IPS-NIHi11 (cell line): ENCODE data around the gene PLEKHF1.
A peak's percentile ranks its signal among the peaks of the same experiment; 100 is the strongest.
"Not testable (repeated sequence)": the region's sequence is repeated elsewhere in the genome, so short reads cannot be mapped to it uniquely, and the experiment has no call there.

ENCODE experiments used
- DNase-seq: peaks from one replicate; pipeline ENCODE4 v3.0.0; 2012; ENCODE audit warnings: mixed read lengths, low spot score

Gene PLEKHF1

DNA sequence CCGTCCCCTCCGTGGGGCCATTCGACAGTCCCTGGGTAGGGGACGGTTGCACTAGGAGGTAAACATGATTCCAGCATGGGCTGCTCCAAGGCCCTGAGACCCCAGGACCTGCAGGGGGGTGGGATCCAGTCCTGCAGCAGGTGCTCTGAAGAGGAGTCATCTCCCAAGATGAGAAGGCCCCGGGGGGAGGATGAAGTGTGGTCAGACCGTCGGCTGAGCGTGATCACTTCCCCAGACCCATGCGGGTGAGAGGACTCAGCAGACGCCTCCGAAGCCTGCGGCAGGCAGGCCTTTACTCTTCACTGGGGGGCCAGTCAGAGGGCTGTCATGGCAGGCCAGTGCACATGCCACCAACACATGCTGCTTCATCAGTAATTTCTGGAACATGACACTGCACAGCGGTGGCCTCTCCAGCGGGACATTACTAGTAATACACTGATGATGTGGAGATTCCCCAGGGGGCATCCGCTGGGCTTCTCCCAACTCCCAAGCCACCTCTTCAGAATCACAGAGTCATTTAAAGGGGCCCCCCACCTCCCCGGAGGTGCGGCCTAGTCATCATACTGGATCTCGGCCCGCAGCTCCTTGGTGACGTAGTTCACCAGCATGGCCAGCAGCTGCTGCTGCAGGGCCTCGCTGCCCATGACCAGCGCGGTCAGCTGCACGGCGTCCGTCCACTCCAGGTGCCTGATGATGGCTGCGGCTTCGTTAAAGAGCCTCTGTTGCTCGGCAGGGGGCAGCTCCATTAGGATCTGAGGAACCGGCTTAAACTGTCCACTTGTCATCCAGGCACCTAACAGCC lies 37.1 kb downstream of the PLEKHF1 start:
- no peak for DNase-seq

DNA sequence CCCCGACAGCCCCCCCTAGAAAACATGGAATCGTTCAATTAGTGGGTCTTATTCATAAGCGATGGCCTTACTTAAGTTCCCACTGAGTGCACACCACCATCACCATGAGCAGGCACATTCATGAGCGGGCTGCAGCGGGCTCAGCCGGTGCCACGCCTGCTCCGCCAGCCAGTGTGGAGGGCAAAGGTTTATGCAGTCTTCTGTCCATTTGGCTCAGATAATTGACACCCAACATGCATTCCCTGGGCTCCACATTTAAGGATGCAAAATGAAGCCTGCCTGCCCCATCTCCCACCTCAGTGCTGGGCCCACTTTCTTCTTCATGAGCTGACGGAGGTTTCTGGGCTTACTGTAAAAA lies 37.7 kb downstream of the PLEKHF1 start:
- DNase-seq, result no peak

DNA sequence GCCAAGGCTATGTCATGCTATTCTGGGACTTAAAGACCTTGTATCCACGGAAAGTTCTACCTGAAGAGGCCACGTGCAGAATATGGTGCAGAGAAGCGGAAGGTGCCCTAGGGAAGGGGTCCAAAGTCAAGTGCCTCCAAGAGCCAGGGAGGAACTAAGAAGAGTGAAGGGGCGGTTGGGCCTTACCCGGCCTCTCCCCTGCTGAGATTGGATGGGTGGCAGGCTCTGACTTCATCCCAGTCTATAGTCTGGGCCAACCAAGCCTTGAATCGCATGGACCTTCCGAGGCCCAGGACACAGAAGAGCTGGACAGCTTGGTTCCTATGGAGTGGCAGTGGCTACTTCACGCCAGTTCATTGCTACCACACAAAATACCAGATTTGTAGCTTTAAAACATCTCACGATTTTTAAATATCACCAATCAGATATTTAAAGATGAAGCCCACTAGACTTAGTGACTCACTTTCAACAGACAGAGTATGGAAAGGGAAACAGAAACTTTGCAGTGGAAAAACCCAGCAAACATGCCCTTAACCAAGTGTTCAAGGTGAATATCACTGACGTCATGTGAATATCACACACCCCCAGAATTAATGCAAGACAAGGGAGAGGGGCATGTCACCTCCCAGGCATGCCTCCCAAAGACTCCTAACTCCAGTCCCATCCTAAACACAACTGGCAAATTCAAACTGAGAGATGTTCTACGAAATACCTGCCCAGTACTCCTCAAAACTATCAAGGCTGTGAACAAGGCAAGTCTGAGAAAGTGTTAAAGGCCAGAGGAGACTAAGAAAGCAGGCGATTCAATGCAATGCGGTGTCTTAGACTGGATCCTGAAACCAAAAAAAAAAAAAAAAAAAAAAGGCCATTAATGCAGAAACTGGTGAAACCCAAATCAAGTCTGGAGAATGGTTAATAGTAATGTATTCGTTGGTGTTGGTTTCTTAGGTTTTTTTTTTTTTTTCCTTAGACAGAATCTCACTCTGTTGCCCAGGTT lies 39.6 kb downstream of the PLEKHF1 start:
- DNase-seq, result no peak

DNA sequence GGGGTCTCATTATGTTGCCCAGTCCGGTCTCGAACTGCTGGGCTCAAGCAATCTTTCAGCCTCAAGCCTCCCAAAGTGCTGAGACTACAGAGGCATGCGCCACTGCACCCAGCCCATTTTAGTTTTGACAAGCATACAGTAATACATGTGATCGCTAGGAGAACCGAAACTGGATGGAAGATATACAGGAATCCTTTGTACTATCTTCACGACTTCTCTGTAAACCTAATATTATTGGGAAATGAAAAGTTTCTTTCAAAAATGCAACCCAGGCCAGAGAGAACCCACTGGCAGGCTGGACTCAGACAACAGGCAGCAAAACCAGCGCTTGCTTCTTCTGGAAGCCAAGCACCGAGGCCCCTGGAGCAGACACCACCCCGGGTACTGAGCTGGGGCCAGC lies 40.4 kb downstream of the PLEKHF1 start:
- no peak for DNase-seq

DNA sequence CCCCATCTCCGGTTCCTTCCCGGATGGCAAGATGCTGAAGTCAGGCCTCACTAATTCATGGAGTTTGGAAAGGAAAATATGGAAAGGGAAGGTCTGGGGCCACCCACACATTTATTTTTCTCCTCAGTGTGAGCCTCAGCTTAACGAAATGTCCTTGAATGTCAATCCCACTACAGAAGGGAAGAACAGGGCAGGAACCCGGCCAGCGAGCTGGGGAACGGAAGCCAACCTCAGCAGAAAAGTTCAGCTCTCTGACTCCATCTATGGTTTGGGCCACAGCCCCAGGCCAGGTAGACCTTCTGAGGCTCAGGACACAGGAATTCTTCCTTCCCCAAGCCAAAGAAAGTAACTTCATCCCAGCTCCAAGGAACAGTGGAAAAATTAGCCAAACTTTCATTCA lies 41.4 kb downstream of the PLEKHF1 start:
- DNase-seq, result no peak

DNA sequence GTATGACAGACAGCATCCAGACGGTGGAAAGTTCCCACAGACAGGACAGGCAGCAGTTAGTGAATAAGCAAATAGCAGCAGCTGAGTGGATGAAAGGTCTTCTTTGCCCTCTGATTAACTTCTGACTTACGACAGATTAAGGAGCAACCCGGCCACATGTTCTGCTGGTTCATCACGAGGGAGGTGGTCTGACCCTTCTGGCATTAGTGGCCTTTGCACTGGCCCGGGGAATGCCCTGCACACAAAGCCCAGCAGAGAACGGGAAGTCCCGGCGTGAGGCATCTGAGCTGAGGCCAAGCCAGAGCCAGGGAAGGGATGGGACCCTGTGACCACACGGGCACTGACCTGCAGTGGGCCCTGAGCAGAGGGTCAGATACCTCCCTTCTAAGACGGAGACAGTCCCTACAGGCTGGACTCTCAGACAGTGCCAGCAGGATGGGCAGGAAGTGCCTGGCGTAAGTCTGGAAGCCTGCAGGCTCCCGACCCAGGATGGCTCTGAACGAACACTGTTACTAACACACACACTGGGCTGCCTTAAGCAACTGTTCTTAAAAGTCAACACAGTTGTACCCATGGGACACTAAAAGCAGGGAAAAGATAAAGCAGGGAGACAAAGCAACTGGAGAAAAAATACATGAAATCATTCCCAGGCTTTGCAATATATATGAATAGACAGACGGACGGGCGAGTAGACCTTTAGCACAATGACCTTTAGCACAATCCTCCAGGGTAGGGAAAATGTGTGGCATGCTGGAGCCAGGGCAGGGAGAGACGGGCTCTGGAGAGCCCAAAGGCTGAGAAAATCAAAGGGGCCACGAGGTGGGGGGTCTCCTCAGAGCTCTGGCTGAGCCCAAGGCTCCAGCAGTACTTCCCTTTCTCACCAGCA lies 43.5 kb downstream of the PLEKHF1 start:
- DNase-seq, result no peak

DNA sequence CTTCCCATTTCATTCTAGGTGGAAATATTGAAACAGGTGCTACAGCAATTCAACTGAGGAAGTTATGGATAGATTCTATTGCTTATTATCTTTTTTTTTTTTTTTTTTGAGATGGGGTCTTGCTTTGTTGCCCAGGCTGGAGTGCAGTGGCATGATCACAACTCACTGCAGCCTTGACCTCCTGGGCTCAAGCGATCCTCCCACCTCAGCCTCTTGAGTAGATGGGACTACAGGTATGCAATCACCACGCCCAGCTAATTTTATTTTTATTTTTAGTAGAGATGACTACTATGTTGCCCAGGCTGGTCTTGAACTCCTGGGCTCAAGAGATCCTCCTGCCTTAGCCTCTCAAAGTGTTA lies 44.2 kb downstream of the PLEKHF1 start:
- DNase-seq, result not testable (repeated sequence)

DNA sequence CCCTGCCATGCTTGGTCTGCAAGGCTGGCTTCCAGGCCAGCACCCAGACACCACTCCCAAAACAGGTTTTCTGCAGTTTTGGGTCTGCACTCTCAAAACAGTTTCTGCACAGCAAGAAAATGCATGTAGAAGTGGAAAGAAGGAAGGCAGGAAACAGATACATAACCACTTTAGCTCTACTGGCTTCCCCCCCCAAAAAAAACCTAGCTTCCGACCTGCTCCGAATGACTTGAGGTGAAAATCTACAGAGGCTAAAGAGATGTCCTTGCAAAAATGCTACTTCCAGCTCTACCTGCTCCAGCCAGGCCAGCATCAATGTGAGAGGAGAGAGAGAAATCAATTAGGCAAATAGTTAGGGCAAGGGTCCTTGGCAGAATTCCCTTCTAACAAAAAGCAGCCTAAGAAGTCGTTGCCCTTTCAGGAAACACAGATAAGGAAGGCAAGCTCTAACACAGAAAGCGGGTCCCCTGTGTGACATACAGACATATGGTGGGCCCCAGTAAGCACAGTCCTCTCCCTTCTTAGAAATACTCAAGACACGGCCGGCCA lies 46.4 kb downstream of the PLEKHF1 start:
- no peak for DNase-seq

DNA sequence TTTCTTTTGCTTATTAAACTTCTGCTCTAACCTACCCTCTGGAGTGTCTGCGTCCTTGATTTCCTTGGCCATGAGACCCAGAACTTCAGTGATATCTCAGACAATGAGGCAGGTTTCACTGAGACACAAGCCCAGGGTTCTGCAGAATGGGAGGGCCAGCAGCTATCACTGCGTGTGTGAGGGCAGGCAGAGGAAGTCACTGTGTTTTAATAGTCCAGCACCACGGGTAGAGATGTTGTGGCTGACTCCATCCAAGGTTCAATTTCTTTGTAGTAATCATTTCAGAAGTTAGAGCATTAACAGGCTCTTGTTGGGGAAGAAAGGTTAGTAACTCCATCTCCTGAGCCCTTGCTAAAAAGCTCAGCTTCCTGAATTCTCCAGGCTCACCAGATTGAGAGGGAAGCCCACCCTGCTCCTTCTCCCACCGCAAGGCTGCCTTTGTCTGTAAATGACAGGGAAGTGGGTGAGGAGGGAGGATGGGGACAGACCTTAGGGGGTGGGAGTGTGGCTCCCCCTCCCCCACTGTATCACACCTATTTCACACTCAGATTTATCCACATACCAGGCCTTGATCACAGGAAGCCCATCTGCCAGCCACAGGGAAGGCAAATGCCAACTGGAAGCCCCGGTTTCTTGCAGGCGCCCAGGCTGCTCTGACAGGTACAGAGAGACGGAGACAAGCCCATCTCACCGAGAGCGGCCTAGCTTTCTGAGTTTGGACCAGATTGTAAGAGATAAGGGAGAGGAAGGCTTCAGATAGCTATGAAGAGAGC lies 47.7 kb downstream of the PLEKHF1 start:
- no peak for DNase-seq

DNA sequence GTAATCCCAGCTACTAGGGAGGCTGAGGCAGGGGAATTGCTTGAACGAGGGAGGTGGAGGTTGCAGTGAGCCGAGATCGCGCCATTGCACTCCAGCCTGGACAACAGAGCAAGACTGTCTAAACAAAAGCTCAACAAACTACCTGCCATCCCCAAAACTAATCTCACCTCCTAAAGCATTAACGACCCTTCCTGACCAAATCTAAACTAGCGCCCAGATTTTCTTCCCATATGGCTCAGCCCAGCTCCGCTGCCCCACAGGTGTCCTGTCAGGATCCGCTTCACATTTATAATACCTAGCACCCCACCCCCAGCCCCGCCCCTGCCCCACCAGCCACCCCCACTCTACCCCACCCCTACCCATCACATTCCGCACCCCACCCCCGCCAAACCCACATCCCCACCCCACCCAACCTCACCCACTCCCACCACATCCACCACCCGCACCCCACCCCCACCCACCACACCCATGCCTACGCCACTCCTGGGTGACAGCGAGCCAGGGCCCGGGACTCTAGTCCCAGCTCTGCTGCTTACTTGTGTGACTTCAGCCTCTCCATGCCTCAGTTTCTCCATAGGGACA lies 49.2 kb downstream of the PLEKHF1 start:
- DNase-seq, result no peak

DNA sequence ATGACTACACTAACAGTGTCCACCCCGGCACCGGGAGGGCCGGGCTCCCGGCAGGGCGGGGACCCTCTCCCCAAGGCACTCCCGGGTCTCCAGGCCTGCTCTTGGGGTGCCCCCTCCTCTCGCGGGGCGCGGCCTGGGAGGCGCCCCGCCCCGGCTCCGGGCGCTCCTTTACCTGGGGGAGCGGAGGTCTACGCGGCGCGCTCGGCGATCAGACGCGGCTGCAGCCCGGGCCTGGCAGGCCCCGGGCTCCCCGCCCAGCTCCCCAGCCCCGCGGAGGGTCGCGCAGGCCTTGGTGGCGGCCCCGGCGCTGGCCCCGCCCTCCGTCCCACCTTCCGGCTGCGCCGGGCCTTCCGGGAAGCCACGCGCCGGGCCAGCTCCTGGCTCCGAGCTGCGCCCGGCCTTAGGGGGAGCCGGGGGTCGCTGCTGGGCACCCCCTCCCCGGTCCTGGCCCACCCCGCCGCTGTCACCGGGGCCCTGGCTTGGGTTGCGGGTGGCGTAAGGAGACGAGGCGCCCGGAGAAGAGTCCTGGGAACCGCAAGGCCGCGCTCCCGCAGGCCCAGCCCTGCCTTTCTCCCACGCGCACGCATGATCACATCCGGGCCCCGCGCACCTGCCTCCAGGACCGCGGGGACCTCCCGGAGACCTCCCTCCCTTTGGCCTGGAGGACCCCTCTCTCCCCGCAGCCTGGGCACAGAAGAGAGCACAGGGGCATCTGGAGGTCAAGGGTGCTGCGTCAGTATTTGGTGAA lies 49.9 kb downstream of the PLEKHF1 start, which contains the start of gene C19orf12:
Gene C19orf12 (minus strand): TSS at position 309 of the 748 bp plus-strand sequence. CDS start 6,848 bp downstream, outside the sequence.
- peak; percentile 89 for DNase-seq

DNA sequence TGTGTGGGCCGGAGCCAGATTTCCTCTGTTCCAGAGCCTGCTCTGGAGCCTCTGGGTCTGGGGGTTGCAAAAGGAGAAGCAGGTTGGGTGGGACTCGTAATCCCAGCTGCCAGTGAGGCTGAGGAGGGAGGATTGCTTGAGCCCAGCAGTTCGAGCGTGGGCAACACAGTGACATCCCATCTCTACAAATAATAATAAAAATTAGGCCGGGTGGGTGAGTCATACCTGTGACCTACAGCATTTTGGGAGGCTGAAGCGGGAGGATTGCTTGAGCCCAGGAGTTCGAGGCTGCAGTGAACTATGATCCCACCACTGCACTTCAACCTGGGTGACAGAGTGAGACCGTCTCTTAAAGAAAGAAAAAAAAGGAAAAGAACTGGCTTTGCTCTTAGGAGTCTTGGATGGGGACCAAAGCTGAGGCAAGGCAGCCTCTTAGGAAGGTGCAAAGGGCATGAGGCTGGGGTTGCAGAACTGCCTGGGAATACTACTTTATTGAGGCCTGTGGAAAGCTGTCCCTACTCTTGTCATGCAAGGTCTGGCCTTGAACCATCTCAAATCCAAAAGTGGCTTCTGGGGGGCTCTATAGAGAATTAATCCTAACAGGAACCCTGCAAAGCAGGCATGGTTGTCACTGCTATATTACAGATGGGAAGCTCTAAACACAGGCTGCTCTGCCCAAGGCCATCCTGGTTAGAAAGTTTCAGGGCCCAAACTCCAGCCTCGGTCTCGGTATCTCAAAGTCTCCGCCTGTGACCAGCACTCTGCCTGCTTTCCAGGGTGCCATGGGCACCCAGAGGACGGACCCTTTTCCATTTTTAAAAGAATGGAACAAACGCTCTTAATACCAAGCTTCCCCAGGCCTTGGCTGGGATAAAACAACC lies 50.7 kb downstream of the PLEKHF1 start:
- DNase-seq, result no peak

DNA sequence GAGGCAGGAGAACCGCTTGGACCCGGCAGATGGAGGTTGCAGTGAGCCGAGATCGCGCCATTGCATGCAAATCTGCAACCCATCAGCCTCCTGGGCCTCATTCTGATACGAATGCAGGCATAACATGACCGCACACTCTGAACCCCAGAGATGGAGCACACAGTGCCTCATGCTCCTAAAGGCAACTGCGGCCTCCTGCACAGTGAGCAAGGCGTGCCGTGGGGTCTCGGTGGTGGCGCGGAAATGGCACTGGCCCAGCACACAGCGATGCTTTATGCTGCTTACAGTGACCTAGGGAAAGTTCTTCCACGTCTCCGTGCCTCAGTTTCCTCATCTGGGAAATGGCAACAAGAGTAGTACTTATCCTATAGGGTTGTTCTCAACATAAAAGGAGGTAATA lies 51.8 kb downstream of the PLEKHF1 start:
- DNase-seq, result no peak

DNA sequence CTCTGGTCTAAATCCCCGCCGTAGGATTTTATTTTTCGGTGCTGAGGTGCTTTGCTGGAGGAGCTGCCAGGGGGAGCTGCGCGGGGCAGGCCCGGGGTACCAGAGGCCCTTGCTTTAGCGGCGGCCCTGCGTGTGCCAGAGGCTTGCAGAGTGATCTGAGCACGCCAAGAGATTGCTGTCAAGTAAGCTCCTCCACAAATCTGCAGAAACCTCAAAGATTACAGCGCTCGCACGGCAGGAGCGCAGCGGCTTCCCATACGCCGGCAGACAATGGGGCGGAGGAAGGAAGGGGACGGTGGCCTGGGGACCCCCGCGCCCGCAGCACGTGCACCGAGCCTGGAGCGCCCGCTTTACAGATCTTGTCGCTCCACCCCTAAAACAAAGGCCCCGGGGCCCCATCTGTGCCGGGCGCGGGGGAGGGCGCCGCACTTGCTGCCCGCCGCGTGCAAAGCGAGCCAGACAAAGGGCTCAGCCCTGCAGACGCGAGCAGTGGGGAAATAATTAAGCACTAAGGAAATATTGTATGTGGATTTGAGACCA lies 58.9 kb downstream of the PLEKHF1 start:
- peak; percentile 59 for DNase-seq

DNA sequence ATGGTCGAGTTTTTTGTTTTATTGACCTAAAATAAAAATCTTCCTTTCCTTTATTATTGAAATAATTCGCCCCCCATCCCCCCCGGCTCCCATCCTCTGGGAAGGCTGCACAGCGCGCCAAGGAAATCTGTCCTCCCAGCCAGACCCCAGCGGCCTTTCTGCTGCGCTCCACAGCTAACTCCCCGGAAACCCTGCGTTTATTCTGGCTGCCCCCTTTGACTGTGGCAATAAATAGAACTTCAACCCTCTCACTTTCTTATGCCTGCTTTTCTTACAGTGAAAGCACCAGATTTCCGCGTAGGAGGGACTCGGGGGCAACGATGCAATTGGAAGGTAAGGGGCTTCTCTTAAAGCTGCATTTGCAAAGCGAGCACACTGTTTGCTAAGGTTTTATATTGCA lies 59.5 kb downstream of the PLEKHF1 start:
- no peak for DNase-seq
